Kidney capillary endothelial cell (primary cell): Measurements from ENCODE around the gene CCDC9B.

Source experiments
- DNase-seq: peaks from one replicate; pipeline ENCODE4 v3.0.0-alpha.2; 2018; ENCODE audit warnings: low spot score

The CCDC9B gene

DNA sequence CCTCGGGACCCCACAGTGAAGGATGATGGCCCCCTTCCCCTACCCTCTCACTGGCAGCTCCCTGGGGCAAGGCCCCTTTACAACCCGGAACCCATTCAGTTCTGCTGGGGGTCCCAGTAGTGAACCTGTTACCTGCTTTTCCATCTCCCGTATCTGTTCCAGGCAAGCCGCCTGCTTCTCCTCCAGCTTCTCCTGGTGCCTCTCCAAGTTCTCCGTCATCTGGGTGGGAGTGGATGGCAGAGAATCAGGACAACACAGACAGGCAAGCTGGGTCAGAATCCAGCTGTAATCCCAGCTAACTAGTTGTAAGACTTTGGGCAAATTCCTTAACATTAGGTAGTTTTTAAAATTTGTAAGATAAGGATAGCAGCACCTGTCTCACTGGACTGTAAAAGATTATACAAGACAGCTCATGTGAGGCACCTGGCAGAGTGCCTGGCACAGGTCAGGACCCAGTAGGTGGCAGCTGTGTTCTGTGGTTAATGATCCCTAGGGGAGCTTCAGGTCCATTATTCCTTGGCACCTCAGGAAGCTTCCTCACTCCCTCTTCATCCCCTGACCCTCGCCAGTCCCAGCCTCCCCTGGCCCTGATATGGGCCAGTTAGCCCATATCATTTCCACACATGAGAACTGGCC, 51.5 kb downstream of the CCDC9B start:
- DNase-seq, result no peak

DNA sequence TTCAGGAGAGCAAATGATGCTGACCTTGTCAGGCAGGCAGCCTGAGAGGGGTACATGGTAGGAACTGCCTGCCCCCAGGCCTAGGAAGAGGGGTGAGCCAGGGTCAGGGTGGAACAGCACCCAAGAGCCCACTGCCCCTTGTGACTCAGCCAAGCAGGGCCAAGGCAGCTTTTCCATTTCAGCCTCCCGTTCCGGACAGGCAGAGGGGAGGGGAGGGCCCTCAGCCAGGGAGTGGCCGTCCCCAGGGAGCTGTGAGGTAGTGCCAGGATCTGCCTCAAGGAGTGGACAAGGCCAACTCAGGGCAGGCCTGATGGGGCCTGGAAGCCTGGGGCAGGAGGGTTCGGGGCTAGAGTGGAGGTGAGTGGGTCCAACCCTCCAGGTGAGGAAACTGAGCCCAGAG, 52.8 kb downstream of the CCDC9B start:
- DNase-seq, result no peak

DNA sequence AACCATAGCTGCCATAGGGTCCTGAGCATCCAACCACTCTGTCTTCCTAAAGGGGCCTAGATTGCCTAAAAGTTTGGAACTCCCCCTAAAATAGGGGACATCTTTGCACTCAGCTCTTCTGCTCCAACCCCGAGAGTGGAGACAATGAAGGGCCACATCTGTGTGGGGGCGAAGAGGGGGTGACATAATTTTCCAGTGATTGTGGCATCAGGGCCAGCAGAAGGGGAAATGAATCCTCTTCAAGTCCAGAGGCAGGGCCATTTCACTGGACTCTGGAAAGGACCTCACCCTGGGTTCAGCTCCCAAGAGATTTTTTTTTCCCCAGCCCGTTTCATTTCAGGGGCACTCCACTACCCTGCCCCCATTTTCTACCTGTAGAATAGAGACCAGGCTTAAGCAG, 53.2 kb downstream of the CCDC9B start:
- DNase-seq, result no peak

- DNase-seq, result no peak
Measured at GRCh38 chr15:40286794-40287193, 53.9 kb downstream of the CCDC9B start.

- no peak for DNase-seq
Measured at GRCh38 chr15:40286061-40286532, 54.6 kb downstream of the CCDC9B start.

GRCh38 chr15:40285554-40286011, 55.2 kb downstream of the CCDC9B start:
- DNase-seq, result no peak

GRCh38 chr15:40285151-40285550, 55.6 kb downstream of the CCDC9B start:
- no peak for DNase-seq

DNA sequence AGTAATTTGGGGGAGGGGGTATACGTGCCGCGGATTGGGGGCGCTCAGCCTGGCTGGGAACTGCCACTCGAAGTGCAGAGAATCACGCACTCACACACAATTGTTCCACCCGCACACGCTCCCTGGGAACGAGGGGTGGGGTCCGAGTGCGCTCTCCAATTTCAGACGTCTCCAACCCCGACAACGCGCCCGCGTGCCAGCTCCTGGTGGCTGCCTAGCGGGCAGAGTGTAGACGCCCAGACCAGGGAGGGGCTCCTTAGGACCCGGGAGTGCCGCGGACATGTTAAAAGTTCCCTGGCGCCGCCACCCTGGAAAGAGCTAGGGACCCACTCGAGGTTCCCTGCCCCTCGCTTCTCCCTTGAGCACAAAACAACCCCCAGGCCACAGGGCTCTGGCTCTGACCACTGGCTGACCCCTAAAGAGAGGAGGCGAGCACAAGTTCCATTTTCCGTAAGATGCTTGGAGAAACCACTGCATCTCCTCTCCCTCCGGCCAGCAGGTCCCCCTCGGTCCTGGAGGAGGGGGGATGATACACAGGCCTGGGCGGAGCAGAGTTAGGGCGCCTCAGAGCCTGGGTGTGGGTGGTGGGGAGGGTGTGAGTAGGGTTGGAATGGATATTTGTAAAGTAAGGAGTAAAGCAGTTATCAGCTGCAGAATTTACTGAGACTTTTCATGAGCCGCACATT, 57.0 kb downstream of the CCDC9B start:
- no peak for DNase-seq

GRCh38 chr15:40282869-40283614, 57.7 kb downstream of the CCDC9B start, which contains the start of gene ANKRD63:
ANKRD63 (minus strand) TSS chr15:40283064; CDS start chr15:40282586, 478 bp downstream.
- DNase-seq, result no peak

DNA sequence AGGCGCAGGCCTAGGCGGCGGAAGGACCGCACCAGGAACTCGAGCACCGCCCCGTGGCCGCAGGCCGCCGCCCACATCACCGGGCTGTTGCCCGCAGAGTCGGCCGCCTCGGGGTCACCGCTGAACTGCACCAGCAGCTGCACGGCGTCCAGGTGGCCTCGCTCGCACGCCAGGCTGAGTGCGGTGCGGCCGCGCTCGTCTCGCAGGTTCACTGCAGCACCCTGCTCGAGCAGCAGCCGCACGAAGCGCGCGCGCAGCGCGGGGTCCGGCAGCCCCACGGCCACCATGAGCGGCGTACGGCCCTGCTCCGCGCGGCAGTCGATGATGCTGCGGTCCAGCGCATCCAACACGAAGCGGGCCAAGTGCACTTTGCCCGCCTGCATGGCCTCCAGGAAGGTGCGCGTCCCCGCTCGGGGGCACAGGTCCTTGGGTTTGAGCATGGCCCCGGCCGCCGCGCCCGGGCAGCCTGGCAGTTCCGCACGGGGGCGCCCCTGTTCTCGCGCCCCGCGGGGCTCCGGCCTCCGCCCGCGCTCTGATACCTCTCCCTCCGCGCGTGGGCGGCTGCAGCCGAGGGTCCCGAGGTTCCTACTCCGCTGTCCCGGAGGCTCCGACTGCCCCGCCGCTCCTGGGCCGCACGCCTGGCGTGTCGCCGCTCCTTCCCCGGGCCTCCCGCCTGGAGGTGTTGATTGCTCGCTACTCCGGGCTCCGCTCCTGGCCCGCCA, 58.4 kb downstream of the CCDC9B start:
- DNase-seq, result no peak

- no peak for DNase-seq
Measured at GRCh38 chr15:40281801-40282146, 59.0 kb downstream of the CCDC9B start.
